Activated B cell treated with CpG ODN at 0.5 μM for 24 hours (primary cell): Measurements from ENCODE around the gene SYCP2. TPM values are rescaled to one million over a fixed set of nuclear protein-coding genes. Genes with fewer than 3 reads are reported as not detected.

Source experiments
- ATAC-seq: fragments of 200-7000 bp; cut with Tn5 transposase; one replicate; pipeline ENCODE4 v1.10.0; 2021; ENCODE audit warnings: low read depth, mild to moderate bottlenecking, moderate library complexity
- CTCF ChIA-PET: fragments of 350-600 bp; sonication (Branson Sonifier 250); formaldehyde crosslinking; loops from one replicate; lab custom pipeline; 2021; ENCODE audit warnings: antibody characterized with exemption; lab: Charles Lee
- POLR2A ChIA-PET: fragments of 350-600 bp; sonication (Branson Sonifier 250); formaldehyde crosslinking; loops from one replicate; lab custom pipeline; 2021; ENCODE audit warnings: antibody characterized with exemption; lab: Charles Lee
- DNase-seq: peaks from one replicate; pipeline ENCODE4 v3.0.0; 2022
- H3K27ac Mint-ChIP-seq: one replicate; pipeline ENCODE4 v1.8.0; 2020; ENCODE audit warnings: mixed read lengths
- H3K27me3 Mint-ChIP-seq: one replicate; pipeline ENCODE4 v1.8.0; 2021; ENCODE audit warnings: mixed read lengths
- H3K36me3 Mint-ChIP-seq: one replicate; pipeline ENCODE4 v1.8.0; 2021; ENCODE audit warnings: low read depth, mixed read lengths
- H3K4me1 Mint-ChIP-seq: one replicate; pipeline ENCODE4 v1.8.0; 2021; ENCODE audit warnings: mixed read lengths
- H3K4me3 Mint-ChIP-seq: one replicate; pipeline ENCODE4 v1.8.0; 2020; ENCODE audit warnings: mild to moderate bottlenecking, mixed read lengths
- H3K9me3 Mint-ChIP-seq: one replicate; pipeline ENCODE4 v1.8.0; 2020; ENCODE audit warnings: mixed read lengths
- intact Hi-C: fragments of 100-400 bp; cut with micrococcal nuclease; formaldehyde crosslinking; loops from one replicate; pipeline ENCODE4 v1.15.1; 2024
- total RNA-seq: library from RNA; stranded (reverse); gene quantifications from 2 replicates; pipeline ENCODE4 v1.2.3, GENCODE V29; 2022
- TF ChIP-seq, protein P1 (sequence below): fragments of 200-600 bp; IDR thresholded peaks from one replicate; pipeline ENCODE4 v1.8.0; 2022; ENCODE audit warnings: antibody characterized with exemption, mild to moderate bottlenecking

Gene SYCP2
- total RNA-seq, 1 donor from 2014 or later, result 1.3 TPM

DNA sequence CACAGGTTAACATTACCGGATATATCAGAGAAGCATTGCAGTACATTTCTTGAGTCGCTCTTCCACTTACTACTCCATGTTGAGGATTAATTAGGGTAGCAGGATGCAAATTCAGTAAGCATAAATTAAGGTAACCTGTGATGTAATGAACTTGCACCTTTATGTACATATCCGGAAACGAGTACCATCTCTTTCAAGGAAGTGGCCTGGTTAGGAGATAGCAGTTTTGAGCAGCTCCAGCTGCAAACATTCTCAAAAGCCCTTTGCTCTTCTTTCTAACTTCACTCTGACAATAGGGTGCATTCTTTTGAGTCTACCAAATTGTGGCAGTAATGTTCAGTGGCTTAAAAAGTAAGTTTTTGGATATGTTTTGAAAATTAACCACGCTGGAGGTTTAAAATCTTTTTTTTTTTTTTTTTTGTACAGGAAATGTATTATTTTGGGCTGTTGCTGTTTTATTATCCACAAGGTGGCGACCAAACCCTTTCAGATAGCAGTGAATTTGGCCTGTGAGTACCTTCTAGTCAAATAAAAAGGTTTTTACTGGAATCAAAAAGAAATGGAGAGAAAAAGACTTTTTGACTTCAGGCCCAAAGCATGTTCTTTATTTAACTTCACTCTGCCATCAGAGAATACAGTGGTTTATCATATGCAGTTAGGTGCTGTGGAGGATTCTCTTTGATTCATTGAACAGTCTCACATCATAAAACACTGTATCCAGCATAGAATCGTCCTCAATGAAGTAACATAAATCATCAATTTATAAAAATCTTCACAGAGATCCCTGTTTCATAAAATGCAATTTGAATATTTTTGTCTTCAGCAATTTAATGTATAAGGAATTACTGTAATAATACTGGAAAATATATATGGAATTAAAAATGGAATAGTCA lies 15.6 kb upstream of the SYCP2 start:
- intact Hi-C loops, result loop anchor here (1.0 to 5.0 kb wide), 3 partner anchors 9 to 1938 kb away; partner anchors contain the start of genes FAM217B and PPP1R3D
- TF ChIP-seq, protein P1, sequence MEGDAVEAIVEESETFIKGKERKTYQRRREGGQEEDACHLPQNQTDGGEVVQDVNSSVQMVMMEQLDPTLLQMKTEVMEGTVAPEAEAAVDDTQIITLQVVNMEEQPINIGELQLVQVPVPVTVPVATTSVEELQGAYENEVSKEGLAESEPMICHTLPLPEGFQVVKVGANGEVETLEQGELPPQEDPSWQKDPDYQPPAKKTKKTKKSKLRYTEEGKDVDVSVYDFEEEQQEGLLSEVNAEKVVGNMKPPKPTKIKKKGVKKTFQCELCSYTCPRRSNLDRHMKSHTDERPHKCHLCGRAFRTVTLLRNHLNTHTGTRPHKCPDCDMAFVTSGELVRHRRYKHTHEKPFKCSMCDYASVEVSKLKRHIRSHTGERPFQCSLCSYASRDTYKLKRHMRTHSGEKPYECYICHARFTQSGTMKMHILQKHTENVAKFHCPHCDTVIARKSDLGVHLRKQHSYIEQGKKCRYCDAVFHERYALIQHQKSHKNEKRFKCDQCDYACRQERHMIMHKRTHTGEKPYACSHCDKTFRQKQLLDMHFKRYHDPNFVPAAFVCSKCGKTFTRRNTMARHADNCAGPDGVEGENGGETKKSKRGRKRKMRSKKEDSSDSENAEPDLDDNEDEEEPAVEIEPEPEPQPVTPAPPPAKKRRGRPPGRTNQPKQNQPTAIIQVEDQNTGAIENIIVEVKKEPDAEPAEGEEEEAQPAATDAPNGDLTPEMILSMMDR, result peak; percentile 79
- Mint-ChIP-seq H3K27ac (peak overlapping the region; percentile 83), H3K36me3 (peaks cover 24% of the 10 kb centered on the region), H3K27me3 (no peaks in the 10 kb centered on the region), H3K9me3 (no peaks in the 10 kb centered on the region), H3K4me1 (peaks cover 13% of the 10 kb centered on the region), H3K4me3 (peak overlapping the region; percentile 20)
- ChIA-PET CTCF (interaction anchor here (0.6 to 2.7 kb wide), 8 partner anchors 8 to 1947 kb away, joined by 3 to 15 read pairs (median 4); partner anchors contain the start of genes FAM217B, PPP1R3D and SYCP2), POLR2A (interaction anchor here (0.7 to 1.8 kb wide), 2 partner anchors 9 to 313 kb away, joined by 3 to 7 read pairs; partner anchors contain the start of genes FAM217B and PPP1R3D)
- peak; percentile 37 for ATAC-seq
- DNase-seq, result no peak

DNA sequence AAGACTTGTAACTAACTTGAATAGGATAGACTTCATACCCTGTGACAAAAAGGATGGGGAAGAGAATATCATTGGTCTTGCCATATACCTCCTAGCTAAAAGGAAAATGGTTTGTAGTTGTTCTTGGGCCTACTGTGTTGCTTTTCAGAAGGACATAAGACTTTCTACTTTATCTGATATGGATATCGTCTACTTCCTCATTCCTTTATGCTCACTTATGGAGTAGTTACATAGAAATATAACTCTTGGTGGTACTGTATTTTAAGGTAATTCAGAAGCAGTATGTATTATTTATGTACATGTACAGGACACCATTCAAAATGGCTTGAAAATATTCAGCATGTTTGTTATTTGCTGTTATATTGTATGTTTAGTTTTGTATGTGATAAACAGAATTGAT lies 14.8 kb upstream of the SYCP2 start:
- ChIA-PET CTCF (interaction anchor here (0.7 to 1.7 kb wide), 5 partner anchors 8 to 1173 kb away, joined by 3 to 5 read pairs (median 4); partner anchors contain the start of genes FAM217B and PPP1R3D), POLR2A (interaction anchor here (1.8 kb wide), 1 partner anchor 8 kb away, joined by 7 read pairs; the partner anchor contains the start of genes FAM217B and PPP1R3D)
- Mint-ChIP-seq H3K4me3 (no peak overlapping the region), H3K36me3 (peaks cover 29% of the 10 kb centered on the region), H3K27ac (peak overlapping the region; percentile 83), H3K9me3 (no peaks in the 10 kb centered on the region), H3K27me3 (no peaks in the 10 kb centered on the region), H3K4me1 (peaks cover 13% of the 10 kb centered on the region)
- no peak for DNase-seq
- no peak for ATAC-seq
- TF ChIP-seq, protein P1, result no peak
- intact Hi-C loops, result loop anchor here (5.0 kb wide), 2 partner anchors 109 to 1939 kb away; no protein-coding TSS in a partner anchor

DNA sequence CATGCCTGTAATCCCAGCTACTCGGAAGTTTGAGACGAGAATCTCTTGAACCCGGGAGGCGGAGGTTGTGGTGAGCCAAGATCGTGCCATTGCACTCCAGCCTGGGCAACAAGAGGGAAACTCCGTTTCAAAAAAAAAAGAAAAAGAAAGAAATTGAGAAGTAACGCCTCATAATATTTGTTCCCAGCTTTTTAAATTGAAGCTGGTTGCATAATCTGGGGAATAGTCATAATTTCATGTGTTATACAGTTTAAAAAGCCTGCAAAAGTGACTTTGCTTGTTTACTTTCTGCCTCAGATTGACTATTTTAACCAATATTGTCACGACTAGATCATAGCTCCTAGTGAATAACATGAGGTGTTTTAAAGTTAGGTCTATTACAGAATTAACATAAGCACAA lies 13.9 kb upstream of the SYCP2 start:
- Mint-ChIP-seq H3K27ac (no peak overlapping the region), H3K9me3 (no peaks in the 10 kb centered on the region), H3K36me3 (peaks cover 31% of the 10 kb centered on the region), H3K4me3 (no peak overlapping the region), H3K27me3 (no peaks in the 10 kb centered on the region), H3K4me1 (peaks cover 13% of the 10 kb centered on the region)
- ChIA-PET CTCF (interaction anchor here (0.7 to 1.7 kb wide), 3 partner anchors 29 to 316 kb away, joined by 3 to 5 read pairs (median 3); no protein-coding TSS in a partner anchor), POLR2A (no interaction called here)
- TF ChIP-seq, protein P1, result no peak
- no peak for DNase-seq
- ATAC-seq, result no peak
- intact Hi-C loops, result loop anchor here (5.0 kb wide), 2 partner anchors 110 to 1940 kb away; no protein-coding TSS in a partner anchor

DNA sequence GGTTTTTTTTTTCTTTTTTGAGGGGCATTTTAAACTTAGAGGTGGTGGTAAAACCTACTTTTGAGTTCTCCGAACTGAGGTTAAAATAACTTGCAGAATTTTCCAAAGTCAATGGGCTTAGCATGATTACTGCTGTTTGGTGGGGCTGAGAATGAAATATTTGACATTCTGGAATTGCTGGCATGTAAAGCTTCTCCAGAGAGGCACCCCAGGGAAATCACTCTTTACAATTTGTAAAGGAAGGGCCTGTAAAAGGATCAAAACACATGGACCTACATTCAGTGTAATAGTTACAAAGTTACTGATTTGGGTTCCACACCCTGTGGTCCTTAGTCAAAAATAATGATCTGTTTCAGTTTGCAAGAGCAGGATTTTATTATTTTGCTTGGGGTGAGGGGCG lies 12.3 kb upstream of the SYCP2 start:
- Mint-ChIP-seq H3K4me1 (peaks cover 21% of the 10 kb centered on the region), H3K4me3 (no peak overlapping the region), H3K9me3 (no peaks in the 10 kb centered on the region), H3K36me3 (peaks cover 36% of the 10 kb centered on the region), H3K27me3 (no peaks in the 10 kb centered on the region), H3K27ac (no peak overlapping the region)
- intact Hi-C loops, result loop anchor here (5.0 kb wide), 2 partner anchors 112 to 1942 kb away; no protein-coding TSS in a partner anchor
- ChIA-PET POLR2A (no interaction called here), CTCF (interaction anchor here (2.1 kb wide), 1 partner anchor 11 kb away, joined by 10 read pairs; the partner anchor contains the start of gene SYCP2)
- no peak for DNase-seq
- ATAC-seq, result no peak
- TF ChIP-seq, protein P1, result no peak
